B cell (primary cell): ENCODE measurements around the gene ATP10B. TPM values are rescaled to one million over a fixed set of nuclear protein-coding genes. Genes with fewer than 3 reads are reported as not detected.

Experiments
- ATAC-seq: fragments of 200-7000 bp; cut with Tn5 transposase; one replicate; pipeline ENCODE4 v1.10.0; 2021; ENCODE audit warnings: low read depth, mild to moderate bottlenecking, moderate number of reproducible peaks, moderate library complexity
- CTCF ChIA-PET: fragments of 350-600 bp; sonication (Branson Sonifier 250); formaldehyde crosslinking; loops from one replicate; lab custom pipeline; 2021; ENCODE audit warnings: antibody characterized with exemption, inconsistent platforms; lab: Charles Lee
- POLR2A ChIA-PET: fragments of 350-600 bp; sonication (Branson Sonifier 250); formaldehyde crosslinking; loops from one replicate; lab custom pipeline; 2021; ENCODE audit warnings: antibody characterized with exemption; lab: Charles Lee
- DNase-seq: peaks from one replicate; pipeline ENCODE4 v3.0.0; 2013
- H2AFZ ChIP-seq: 2 replicates; pipeline ENCODE4 v1.6.1; 2012; ENCODE audit warnings: mild to moderate bottlenecking, low read depth, low read length; ENCODE audit not compliant: insufficient read depth, poor library complexity, severe bottlenecking
- H3K27ac ChIP-seq, 2 donors: 1 replicate in 1 of 2; 2 replicates in 1 of 2; pipeline ENCODE4 v1.5.1; 2012 to 2013; ENCODE audit warnings: low read length in 2 of 2, mild to moderate bottlenecking in 2 of 2, moderate library complexity in 1 of 2
- H3K27me3 ChIP-seq, 4 experiments: fragments of 200-600 bp in 1 of 4; sonication (generic) in 1 of 4; replicated peaks in 1 of 4; 1 replicate in 2 of 4; 2 replicates in 2 of 4; pipeline versions ENCODE4 v1.6.1 to v1.7.0; 2013 to 2016; ENCODE audit warnings: low read length in 3 of 4, mild to moderate bottlenecking in 2 of 4, mixed read lengths in 1 of 4, moderate library complexity in 1 of 4; ENCODE audit not compliant: insufficient read depth in 4 of 4, control insufficient read depth in 3 of 4; ENCODE audit errors: control extremely low read depth in 1 of 4
- H3K36me3 ChIP-seq, 2 experiments: replicated peaks in 1 of 2; 1 replicate in 1 of 2; 2 replicates in 1 of 2; pipeline versions ENCODE4 v1.6.1 to v1.7.1; 2013; ENCODE audit warnings: low read length in 1 of 2; ENCODE audit not compliant: insufficient read depth in 2 of 2, control insufficient read depth in 1 of 2; ENCODE audit errors: control extremely low read depth in 1 of 2, extremely low read depth in 1 of 2
- H3K4me1 ChIP-seq, 2 donors: fragments of 200-600 bp in 1 of 2; sonication (generic) in 1 of 2; 1 replicate in 1 of 2; 2 replicates in 1 of 2; pipeline versions ENCODE4 v1.5.1 to v1.6.1; 2013 to 2017; ENCODE audit warnings: low read length in 2 of 2; ENCODE audit not compliant: control insufficient read depth in 2 of 2, insufficient read depth in 2 of 2
- H3K4me2 ChIP-seq: replicated peaks from 2 replicates; pipeline ENCODE3; 2012; ENCODE audit warnings: mild to moderate bottlenecking, low read depth, low read length; ENCODE audit not compliant: poor library complexity, severe bottlenecking
- H3K4me3 ChIP-seq, 5 experiments: fragments of 200-600 bp in 1 of 5; sonication (generic) in 1 of 5; 1 replicate in 3 of 5; 2 replicates in 2 of 5; pipeline versions ENCODE4 v1.5.1 to v1.7.0; 2011 to 2016; ENCODE audit warnings: low read length in 4 of 5, mild to moderate bottlenecking in 4 of 5, low read depth in 2 of 5, control low read depth in 1 of 5, moderate library complexity in 1 of 5; ENCODE audit not compliant: insufficient read depth in 1 of 5; ENCODE audit errors: control extremely low read depth in 1 of 5, extremely low read depth in 1 of 5
- H3K79me2 ChIP-seq: fragments of 200-600 bp; sonication (generic); one replicate; pipeline ENCODE4 v1.6.0; 2016; ENCODE audit warnings: low read length; ENCODE audit not compliant: control insufficient read depth, insufficient read depth
- H3K9ac ChIP-seq: fragments of 200-600 bp; sonication (generic); 2 replicates; pipeline ENCODE4 v1.6.1; 2017; ENCODE audit warnings: mild to moderate bottlenecking, low read length, moderate library complexity
- H3K9me3 ChIP-seq, 3 donors: one replicate each; pipeline versions ENCODE4 v1.6.1 to v1.7.1; 2013; ENCODE audit warnings: low read length in 2 of 3; ENCODE audit not compliant: control insufficient read depth in 2 of 3, insufficient read depth in 1 of 3; ENCODE audit errors: control extremely low read depth in 1 of 3
- H4K20me1 ChIP-seq: 2 replicates; pipeline ENCODE4 v1.6.0; 2012; ENCODE audit warnings: mild to moderate bottlenecking, low read length; ENCODE audit not compliant: insufficient read depth, control insufficient read depth, poor library complexity, severe bottlenecking
- H3K27ac Mint-ChIP-seq: one replicate; pipeline ENCODE4 v1.8.0; 2021; ENCODE audit warnings: mixed read lengths
- H3K27me3 Mint-ChIP-seq: one replicate; pipeline ENCODE4 v1.8.0; 2021; ENCODE audit warnings: mixed read lengths
- H3K4me1 Mint-ChIP-seq: one replicate; pipeline ENCODE4 v1.8.0; 2021; ENCODE audit warnings: mixed read lengths
- H3K4me3 Mint-ChIP-seq: one replicate; pipeline ENCODE4 v1.8.0; 2021; ENCODE audit warnings: mixed read lengths
- H3K9me3 Mint-ChIP-seq: one replicate; pipeline ENCODE4 v1.8.0; 2022; ENCODE audit warnings: mixed read lengths; ENCODE audit not compliant: insufficient read depth
- EZH2 ChIP-seq: IDR thresholded peaks from 2 replicates; pipeline ENCODE4 v1.6.1; 2012; ENCODE audit warnings: borderline replicate concordance, low read depth, mild to moderate bottlenecking, moderate library complexity, low read length; ENCODE audit not compliant: insufficient read depth, poor library complexity, severe bottlenecking
- WGBS: methylation state at CpG from one replicate; pipeline ENCODE4 v1.1.5; 2013; ENCODE audit warnings: missing lambda C conversion rate; ENCODE audit not compliant: insufficient coverage; 5-methylcytosine and 5-hydroxymethylcytosine counted together
- intact Hi-C: fragments of 100-400 bp; cut with micrococcal nuclease; formaldehyde crosslinking; loops from one replicate; pipeline ENCODE4 v1.10.0; 2022
- polyA plus RNA-seq: library from polyadenylated mRNA; depleted of rRNA; stranded (reverse); fragments of >200 nt; gene quantifications from 2 replicates; pipeline ENCODE4 v1.2.3, GENCODE V29; 2012
- total RNA-seq, 2 donors: library from RNA; stranded (reverse); fragments of 120-200 nt in 1 of 2; gene quantifications; 1 replicate in 1 of 2; 2 replicates in 1 of 2; pipeline versions ENCODE4 v1.2.3 to v1.2.4, GENCODE V29; 2013 to 2022
- TF ChIP-seq, protein P1 (sequence below): fragments of 200-600 bp; IDR thresholded peaks from one replicate; pipeline ENCODE4 v1.8.0; 2022; ENCODE audit warnings: antibody characterized with exemption, mild to moderate bottlenecking

ATP10B gene
- total and polyA plus RNA-seq, 2 donors (not counting 1 experiment from before 2014, with no cell fraction given) = not detected

DNA sequence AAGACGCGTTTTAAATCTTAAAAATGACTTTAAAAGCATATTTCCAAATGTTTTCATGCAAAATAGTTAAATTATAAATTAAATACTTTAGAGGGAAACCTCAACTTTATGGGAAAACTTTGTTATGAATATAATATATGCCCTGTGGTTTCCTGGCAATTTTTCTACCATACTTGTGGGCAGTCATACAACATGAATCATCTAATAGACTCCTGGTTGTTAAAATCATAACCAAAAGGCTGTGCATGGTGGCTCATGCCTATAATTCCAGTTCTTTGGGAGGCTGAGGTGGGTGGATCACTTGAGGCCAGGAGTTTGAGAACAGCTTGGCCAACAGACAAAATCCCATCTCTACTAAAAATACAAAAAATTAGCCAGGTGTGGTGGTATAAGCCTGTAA is 18.2 kb downstream of the ATP10B start:
- Histone ChIP-seq H3K4me1 (no peaks in the 10 kb centered on the region), H3K27me3 (no peaks in the 10 kb centered on the region), H3K9me3 (peaks cover 0 to 6% (median 0%) of the 10 kb centered on the region in 3 donors), H3K27ac (no peak overlapping the region), H3K4me3 (no peak overlapping the region), H3K9ac (no peak overlapping the region), H3K79me2 (no peaks in the 10 kb centered on the region), H3K4me2 (no peak overlapping the region), H2AFZ (no peak overlapping the region), H4K20me1 (no peaks in the 10 kb centered on the region), H3K36me3 (no peaks in the 10 kb centered on the region)
- Mint-ChIP-seq H3K4me3 (no peak overlapping the region), H3K27me3 (peaks cover 7% of the 10 kb centered on the region), H3K4me1 (peaks cover 4% of the 10 kb centered on the region), H3K9me3 (peaks cover 7% of the 10 kb centered on the region), H3K27ac (no peak overlapping the region)
- ChIA-PET CTCF (no interaction called here), POLR2A (no interaction called here)
- DNase-seq (no peak), ATAC-seq (no peak)
- intact Hi-C loops = no loop called here
- TF ChIP-seq, protein P1, sequence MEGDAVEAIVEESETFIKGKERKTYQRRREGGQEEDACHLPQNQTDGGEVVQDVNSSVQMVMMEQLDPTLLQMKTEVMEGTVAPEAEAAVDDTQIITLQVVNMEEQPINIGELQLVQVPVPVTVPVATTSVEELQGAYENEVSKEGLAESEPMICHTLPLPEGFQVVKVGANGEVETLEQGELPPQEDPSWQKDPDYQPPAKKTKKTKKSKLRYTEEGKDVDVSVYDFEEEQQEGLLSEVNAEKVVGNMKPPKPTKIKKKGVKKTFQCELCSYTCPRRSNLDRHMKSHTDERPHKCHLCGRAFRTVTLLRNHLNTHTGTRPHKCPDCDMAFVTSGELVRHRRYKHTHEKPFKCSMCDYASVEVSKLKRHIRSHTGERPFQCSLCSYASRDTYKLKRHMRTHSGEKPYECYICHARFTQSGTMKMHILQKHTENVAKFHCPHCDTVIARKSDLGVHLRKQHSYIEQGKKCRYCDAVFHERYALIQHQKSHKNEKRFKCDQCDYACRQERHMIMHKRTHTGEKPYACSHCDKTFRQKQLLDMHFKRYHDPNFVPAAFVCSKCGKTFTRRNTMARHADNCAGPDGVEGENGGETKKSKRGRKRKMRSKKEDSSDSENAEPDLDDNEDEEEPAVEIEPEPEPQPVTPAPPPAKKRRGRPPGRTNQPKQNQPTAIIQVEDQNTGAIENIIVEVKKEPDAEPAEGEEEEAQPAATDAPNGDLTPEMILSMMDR = no peak
- no peak for TF ChIP-seq EZH2
- WGBS = no CpG with 5 or more reads among the region's 2 CpGs

GRCh38 chr5:160831801-160832200 is 20.2 kb downstream of the ATP10B start:
- Mint-ChIP-seq H3K4me1 (peaks cover 4% of the 10 kb centered on the region), H3K9me3 (peaks cover 9% of the 10 kb centered on the region), H3K27ac (no peak overlapping the region), H3K27me3 (peaks cover 7% of the 10 kb centered on the region), H3K4me3 (no peak overlapping the region)
- Histone ChIP-seq H3K4me3 (no peak overlapping the region), H3K36me3 (no peaks in the 10 kb centered on the region), H3K9me3 (peaks cover 0 to 6% (median 0%) of the 10 kb centered on the region in 3 donors), H3K27ac (no peak overlapping the region), H3K27me3 (no peaks in the 10 kb centered on the region), H4K20me1 (no peaks in the 10 kb centered on the region), H3K79me2 (no peaks in the 10 kb centered on the region), H2AFZ (no peak overlapping the region), H3K4me1 (no peaks in the 10 kb centered on the region), H3K4me2 (no peak overlapping the region), H3K9ac (no peak overlapping the region)
- no peak for DNase-seq
- intact Hi-C loops = no loop called here
- TF ChIP-seq, protein P1 = no peak
- TF ChIP-seq EZH2 = no peak
- no CpG with 5 or more reads among the region's 1 CpG for WGBS
- ChIA-PET POLR2A (no interaction called here), CTCF (no interaction called here)
- ATAC-seq = no peak
